NCI-H2196 treated with DMSO at 0.1 percent for 48 hours (cell line): ENCODE measurements around the gene ATXN1.

Experiments used
- DNase-seq: peaks from one replicate; lab custom pipeline; 2025; ENCODE audit not compliant: unreplicated experiment; lab: John Stamatoyannopoulos, UW

Gene ATXN1

DNA sequence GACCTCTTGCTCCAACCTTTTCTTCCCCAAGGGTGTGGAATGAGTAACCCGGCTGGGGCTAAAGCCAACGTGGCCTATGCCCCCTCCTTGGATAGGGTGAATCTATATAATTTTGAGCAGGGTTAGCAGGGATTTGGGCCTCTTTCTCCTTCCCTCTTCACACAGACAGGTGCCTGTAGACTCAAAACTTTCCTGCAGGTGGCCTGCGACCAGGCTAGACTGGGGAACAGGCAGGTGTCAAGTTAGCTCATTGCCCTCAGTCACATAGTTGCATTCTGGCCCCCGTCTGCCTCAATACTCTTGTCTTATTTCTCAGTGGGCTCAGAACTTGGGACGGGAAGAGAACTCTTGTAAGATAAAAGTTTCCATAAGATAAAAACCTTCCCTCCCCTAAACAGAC, 243.0 kb downstream of the ATXN1 start:
- no peak for DNase-seq

DNA sequence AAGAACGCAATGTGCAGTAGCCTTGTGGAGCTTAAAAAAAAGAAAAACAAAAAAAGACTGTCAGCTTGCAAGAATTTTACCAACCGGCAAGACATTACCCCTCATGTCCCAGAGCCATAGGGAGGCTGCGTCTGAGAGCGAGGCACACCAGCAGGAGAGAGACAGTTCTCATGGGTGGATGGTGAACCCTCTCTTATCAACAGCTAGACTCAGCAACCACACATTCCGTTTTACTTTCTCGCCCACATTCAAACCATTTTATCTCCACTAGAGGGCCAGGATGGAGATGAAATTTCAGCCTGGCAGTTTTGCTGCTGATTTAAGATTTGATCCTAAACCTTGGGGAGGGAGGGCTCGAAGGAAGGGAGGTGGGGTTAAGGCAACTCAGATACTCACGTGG, 247.0 kb downstream of the ATXN1 start:
- no peak for DNase-seq

DNA sequence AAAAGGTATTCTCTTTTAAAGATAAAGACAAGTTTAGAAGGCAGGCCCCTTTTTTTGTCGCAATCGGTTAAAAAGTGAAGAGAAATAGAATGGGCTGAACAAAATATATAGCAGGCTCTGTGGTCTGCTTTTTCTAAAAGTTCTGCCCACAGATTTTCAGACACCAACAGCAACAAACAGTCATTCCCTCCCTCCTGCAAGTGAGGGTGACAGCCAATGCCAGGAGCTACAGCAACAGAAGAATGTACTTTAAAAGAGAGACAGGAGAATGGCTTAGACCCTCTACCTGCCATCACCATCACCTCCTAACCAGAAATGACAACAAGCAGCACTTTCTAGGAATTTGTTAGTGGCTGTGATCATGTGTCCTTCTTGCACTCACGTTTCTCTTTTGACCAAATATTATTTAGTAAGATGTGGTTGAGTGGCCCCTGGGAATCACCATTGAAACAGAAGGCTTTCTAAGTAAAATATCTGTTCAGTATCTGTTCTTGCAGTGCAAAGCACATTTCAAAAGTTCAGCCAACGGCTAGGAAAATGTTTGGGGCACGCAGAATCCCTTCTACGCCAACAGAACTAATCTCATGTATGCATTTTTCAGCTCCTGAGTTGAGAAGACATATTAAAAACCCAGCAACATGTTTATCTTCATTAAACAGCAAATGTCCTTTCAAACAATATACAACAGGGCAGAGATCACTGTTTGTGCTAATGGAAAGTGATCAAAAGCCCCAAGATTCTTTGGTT, 248.5 kb downstream of the ATXN1 start:
- no peak for DNase-seq

DNA sequence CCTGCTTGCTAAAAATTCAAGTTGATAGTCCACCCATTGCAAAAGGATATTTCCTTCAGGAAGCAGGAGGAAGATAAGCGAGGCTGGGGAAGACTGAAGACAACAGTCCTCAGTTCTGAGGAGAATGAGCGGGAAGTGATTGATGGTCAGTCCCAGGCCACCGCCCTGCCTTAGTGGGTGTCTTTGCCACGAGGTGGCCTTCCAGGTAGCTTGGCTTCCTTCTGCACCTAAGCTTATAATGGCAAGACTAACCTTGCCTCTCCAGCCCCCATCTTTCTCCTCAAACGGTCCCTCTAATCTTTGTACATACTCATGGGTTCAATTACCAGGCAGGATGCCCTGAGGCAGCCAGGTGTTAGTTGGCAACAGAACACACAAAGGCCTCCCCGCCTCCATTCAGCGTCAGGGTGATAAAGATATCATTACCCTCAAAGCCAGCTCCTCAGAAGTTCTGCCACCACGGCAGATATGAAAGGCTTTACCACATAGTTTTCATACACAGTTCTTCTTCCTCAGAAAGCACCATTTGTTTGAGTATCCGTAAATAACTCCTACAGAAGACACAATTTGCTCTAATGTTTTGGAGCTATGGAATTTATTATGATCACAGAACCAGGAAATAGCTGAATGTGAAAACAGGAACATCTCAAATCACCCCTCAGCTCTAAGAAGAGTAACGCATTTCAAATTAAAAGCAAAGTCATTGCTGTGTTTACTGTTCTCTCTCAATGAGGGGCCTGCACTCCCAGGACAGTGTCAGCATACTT, 249.4 kb downstream of the ATXN1 start:
- no peak for DNase-seq

DNA sequence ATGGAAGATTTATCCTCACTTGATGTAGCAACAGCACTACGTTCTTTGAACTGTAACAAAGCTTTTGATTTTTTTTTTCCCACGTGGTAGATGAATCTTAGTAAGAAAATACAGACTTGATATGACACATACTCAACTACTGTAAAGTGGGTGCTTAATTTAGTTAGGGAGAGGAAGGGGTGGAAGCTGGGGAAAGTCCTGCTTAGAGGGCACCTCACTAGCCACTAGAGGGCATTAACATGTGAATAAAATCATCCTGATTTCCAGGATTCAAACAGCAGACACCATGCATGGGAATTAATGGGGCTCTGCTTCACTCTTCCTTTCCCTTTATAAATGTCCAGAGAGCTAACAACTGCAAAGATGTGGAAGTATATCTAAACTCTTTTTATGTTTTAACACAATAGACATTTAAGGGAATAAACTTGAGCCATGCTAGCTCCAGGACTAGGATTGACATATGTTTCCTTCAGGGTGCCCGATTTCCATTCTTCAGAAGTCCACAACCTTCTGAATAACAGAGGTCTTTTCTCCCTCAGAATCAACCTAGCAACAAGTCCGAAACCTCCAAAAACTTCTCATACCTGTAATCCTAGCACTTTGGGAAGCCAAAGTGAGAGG, 250.1 kb downstream of the ATXN1 start:
- no peak for DNase-seq

DNA sequence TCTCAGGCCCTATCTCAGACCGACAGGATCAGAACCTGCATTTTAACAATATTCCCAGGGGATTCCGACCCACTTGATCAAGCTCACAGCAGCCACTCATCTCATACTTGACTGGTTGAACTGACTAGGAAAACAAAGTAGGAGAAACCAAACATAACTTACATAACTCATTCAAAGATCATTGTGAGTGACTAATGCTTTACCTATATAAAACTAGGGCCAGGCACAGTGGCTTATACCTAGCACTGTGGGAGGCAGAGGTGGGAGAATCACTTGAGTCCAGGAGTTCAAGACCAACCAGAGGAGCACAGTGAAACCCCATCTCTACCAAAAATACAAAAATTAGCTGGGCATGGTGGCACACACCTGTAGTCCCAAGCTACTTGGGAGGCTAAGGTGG, 251.0 kb downstream of the ATXN1 start:
- DNase-seq = no peak

DNA sequence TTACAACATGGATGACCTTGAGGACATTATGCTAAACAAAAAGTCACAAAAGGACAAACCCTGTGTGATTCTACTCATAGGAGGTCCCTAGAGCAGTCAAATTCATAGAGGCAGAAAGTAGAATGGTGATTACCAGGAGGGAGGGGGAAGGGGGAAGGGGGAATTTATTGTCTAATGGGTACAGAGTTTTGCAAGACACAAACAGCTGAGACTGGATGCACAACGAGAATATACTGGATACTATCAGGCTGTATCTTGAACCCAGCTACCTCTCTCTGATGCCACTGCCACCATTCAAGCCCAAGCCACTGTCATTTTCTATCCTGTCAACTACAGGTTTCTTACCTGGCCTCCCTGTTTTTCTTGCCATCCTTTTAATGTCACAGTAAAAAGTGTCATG, 252.3 kb downstream of the ATXN1 start:
- DNase-seq = no peak

DNA sequence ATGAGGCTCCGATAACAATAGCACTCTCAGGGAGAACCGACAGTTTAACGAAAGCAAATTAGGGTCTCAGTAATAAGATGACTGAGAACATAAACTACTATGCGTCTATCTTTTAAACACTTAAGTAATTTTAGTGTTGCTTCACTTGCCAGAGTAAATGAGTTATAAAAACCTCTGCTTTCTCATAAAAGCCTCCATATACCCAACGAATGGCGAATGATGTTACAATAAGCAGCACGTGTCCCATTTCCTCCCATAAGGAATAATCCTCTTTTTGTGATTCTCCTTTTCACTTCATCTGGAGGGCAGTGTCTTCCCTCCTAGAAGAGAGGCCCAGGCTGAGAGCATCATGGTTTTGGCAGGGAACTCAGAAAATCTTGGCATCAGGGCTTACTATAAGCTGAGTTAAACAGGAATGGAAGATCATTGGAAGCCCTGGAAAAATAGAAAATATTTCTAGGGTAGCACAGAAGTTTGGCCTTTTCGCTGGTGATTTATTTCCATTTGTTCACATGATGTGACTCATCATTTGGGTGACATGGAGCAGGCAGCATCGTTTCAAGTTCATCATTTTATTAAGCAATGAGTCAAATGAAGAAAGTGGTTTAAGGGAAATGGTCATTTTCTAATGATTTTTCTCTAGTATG, 255.4 kb downstream of the ATXN1 start:
- DNase-seq = no peak

DNA sequence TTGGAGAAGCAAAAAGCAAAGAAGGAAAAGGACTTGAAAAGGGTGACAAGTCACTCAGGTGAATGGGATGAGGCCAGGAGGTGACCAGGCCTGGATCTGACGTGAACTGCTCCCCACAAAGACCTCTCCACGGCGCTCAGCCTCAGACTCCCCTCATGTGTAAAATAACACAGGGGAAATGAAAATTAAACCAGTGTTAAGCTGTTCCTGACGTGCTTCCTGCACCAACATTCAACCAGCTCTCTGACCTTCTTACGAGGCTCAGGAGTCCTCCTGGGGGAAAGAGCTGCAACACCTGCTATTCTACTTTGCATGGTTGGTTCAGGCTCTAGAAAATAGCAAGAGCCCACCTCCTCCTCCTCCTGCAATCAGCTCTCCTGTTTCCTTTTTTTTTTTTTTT, 256.7 kb downstream of the ATXN1 start:
- DNase-seq = no peak

DNA sequence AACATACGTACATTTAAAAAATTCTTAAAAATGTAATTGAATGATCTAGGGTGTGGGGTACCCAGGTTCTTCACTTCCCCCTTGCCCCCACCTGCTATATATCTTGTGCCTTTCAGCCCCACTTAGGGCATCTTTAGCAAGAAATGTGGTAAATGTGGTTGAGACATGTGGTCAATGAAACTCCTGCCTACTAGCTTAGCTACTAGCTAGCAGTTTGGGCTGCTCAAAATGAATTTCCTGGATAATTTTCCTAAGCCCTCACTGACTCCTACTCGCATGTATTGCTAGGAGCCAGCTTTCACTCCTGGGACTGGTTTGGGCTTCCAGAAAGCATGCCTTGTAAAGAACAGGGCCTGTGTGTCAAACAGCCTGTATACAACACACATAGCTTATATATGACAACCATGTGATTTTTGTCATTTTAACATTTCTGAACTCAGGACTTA, 257.3 kb downstream of the ATXN1 start:
- DNase-seq = no peak

DNA sequence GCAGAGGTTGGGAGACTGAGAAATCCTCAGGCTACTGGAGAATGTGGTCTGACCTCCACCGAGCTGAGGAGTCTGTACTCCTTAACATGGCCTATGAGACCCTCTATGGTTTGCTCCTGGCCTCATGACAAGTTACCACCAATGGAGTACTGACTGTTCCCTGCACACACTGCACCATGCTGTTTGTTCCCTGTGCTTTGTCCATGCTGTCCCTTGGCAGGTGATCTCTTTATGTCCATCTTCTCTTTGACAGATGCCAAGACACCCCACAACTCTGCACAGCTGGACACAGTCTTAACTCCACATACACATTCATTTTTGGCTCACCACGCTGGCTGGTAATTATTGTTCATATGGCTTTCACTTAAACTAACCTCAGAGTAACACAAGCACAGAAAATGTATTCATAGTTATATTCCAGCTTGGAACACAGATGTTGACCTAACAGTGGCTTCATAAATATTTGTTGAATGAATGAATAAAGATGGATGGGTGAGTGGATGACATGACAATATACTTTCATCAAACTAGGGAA, 258.0 kb downstream of the ATXN1 start:
- no peak for DNase-seq

DNA sequence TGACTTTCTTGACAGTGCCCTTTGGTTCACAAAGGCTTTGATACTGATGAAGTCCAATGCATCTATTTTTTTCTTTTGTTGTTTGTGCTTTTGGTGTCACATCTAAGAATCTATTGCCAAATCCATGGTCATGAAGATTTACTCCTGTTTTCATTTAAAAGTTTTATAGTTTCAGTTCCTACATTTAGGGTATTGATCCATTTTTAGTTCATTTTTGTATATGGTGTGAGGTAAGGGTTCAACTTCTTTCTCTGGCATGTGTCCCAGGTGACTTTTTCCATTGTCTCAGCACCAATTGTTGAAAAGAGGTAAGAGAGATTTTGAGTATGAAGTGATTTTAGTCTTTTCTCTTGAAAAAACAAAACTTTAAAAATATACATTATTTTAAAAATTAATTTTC, 262.3 kb downstream of the ATXN1 start:
- no peak for DNase-seq

DNA sequence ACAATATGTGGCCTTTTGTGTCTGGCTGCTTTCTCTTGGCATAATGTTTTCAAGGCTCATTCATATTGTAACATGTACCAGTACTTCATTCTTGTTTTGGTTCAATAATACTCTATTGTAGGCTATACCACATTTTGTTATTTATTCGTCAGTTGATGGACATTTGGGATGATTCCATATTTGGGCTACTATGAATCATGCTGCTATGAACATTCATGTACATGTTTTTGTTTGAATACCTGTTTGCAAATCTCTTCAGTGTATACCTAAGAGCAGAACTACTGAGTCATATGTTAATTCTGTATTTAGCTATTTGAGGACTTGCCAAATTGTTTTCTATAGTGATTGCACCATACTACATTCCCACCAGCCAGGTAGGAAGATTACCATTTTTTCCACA, 263.0 kb downstream of the ATXN1 start:
- no peak for DNase-seq

DNA sequence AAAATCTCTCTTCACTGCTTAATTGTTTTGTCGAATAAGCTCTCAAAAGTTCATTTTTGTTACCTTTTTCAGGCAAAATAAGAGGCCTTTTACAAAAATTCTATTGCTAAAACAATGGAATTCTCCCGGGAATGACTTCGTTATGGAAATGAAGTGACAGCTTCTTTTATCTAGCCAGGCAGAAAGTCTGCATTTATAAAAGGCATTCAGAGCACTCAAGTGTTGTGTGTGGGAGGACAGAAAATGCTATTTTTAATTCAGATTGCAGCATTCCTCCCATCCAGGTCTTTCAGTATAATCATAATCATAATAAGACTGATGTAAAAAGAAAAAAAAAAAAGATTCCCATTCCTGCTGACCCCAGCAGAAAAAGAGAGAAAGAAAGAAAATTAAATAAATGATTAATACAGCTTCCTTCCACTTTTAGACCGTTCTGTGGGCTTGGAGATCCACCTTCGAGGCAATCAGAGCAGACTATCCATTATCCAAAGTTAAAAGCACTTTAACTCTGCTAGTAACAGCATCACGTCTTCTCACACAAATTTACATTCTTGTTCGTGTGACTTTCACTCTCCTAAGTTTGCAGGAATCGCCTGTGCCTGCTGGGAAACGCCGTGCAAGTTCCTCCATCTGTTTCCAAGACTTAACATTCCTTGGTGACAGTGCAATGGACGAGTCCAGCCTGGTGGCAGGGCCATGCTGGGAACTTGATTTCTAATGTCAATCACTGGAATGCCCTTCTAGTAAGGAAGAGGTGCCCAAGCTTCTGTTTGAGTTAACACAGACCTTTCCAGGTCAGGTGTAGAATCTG, 264.1 kb downstream of the ATXN1 start:
- DNase-seq = no peak

DNA sequence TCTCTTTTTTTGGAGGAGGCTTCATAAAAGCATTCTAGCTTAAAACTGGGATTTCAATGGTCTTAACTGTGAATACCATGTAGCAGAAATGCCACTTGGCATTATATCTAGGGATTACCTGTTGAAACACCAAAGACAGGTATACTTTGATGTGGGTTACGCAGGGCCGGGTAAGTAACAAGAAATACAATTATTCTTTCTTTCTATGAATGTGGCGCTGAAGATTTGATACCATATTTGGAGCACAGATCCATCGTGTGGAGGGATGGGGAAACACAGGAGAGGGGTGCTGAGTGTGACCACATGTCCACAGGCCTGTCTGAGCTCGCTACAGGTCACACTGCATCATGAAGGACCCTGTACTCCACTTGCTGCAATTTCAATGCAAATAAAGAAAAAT, 265.1 kb downstream of the ATXN1 start:
- DNase-seq = no peak

DNA sequence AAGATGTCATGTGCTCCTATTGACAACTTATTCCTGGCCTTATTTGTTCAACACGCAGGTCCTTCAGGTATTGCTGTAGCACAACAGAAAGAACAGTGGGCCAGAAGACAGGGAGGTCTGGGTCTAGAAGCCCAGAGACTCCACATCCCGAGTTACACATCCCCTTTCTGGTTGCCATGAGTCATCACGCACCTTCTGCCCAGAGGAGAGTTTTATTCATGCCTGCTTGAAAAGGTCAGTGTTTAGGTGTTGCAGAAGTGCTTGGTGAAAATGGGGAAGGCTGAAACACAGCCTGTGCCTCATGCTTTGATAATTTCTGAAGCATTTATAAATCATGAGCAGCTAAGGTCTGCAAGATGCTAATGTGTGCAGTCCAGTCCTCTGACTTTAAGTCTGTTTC, 266.5 kb downstream of the ATXN1 start:
- no peak for DNase-seq

DNA sequence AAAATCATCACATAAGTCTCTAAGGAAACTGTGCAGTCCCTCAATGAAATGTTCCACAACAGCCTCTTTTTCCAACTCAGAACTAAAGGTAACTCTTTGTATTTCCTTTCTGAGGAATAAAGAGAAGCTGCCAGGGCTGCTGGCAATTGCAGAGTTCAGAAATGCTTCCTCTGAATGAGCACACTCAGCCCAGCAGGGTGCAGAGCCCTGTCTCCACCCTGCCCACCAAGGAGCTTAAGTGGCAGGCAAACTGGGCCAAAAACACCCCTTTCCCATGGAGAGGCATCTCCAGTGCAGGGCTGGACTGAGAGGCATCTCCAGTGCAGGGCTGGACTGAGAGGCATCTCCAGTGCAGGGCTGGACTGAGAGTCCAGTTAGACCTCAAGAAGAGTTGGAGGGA, 267.5 kb downstream of the ATXN1 start:
- DNase-seq = no peak

DNA sequence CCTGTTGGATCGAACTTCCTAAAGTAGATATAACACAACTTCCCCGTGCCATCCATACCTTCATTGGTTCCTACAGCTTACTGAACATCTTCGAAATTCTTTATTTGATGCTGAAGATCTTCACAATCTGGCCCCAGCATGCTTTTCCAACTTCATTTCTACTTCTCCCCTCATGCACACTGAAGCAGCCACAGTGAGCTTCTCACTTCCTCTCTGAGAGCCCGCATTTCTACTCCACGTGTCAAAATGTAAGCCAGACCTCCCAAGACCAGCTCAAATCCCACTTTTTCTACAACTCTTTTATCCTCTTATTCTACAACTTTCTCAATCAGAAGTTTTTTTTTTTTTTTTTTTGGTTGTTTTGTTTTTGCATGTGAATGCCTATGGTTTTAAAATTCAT, 268.1 kb downstream of the ATXN1 start:
- DNase-seq = no peak

DNA sequence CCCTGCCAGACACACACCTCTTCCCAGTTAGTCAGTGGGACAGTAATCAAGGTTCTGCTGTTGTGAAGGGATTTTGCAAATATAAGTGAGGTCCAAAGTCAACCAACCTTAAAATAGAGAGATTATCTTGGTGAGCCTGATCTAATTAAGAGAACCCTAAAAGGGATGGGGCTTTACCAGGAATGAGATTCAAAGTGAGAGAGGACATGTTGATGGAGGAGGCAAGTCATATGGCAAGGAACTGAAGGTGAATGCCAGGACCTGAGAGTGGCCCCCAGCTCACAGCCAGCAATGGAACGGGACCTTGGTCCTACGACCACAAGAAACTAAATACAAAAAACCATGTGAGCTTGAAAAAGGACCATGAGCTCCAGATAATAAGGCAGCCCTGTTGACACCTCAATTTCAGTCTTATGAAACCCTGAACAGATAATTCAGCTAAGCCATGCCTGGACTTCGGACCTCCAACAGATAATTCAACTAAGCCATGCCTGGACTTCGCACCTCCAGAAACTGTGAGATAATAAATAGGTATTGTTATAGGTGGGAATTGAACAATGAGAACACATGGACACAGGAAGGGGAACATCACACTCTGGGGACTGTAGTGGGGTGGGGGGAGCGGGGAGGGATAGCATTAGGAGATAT, 269.5 kb downstream of the ATXN1 start:
- no peak for DNase-seq

DNA sequence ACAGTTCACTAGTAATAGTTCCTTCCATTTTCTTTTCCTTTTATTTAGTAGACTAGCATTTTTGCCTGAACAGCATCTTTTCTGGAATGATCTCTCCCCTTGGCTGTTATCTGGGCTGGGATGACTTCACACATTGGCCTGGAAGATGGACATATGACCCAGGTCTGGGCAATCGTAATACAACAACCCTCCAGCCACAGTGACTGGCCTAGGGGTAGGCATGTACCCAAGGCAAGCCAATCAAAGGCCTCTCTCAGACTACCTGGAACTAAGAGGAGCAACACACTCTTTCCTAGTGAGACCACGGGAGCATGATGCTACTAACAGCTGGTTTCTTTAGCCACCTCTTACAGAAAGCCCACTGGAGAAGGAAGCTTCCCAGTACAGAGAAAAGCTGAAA, 270.6 kb downstream of the ATXN1 start:
- no peak for DNase-seq
